Sigmoid colon (tissue), 3 donors: ENCODE data around the gene RBM47.

ENCODE experiments used
- POLR2A ChIP-seq, 2 donors: fragments of 450-650 bp; IDR thresholded peaks; one replicate each; pipeline ENCODE4 v1.6.1; 2016; ENCODE audit warnings: antibody characterized with exemption in 2 of 2, mild to moderate bottlenecking in 2 of 2, moderate library complexity in 2 of 2
- TF ChIP-seq, protein P1 (sequence below), 4 experiments: fragments of 450-650 bp in 3 of 4; fragments of 200-600 bp in 1 of 4; IDR thresholded peaks; one replicate each; pipeline ENCODE4 v1.5.1; 2016 to 2019; ENCODE audit warnings: antibody characterized with exemption in 4 of 4, mild to moderate bottlenecking in 3 of 4, moderate library complexity in 2 of 4

GRCh38 chr4:40632080-40632479, 2.4 kb upstream of the RBM47 start:
- no peak for TF ChIP-seq POLR2A (IDR thresholded peaks at IDR 0.05)
- TF ChIP-seq, protein P1, sequence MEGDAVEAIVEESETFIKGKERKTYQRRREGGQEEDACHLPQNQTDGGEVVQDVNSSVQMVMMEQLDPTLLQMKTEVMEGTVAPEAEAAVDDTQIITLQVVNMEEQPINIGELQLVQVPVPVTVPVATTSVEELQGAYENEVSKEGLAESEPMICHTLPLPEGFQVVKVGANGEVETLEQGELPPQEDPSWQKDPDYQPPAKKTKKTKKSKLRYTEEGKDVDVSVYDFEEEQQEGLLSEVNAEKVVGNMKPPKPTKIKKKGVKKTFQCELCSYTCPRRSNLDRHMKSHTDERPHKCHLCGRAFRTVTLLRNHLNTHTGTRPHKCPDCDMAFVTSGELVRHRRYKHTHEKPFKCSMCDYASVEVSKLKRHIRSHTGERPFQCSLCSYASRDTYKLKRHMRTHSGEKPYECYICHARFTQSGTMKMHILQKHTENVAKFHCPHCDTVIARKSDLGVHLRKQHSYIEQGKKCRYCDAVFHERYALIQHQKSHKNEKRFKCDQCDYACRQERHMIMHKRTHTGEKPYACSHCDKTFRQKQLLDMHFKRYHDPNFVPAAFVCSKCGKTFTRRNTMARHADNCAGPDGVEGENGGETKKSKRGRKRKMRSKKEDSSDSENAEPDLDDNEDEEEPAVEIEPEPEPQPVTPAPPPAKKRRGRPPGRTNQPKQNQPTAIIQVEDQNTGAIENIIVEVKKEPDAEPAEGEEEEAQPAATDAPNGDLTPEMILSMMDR (IDR thresholded peaks at IDR 0.05), result no peak
